22Rv1 (cell line): ENCODE measurements around the gene P2RY8.

ENCODE experiments used
- H3K27ac ChIP-seq: fragments of 450-650 bp; 2 replicates; pipeline ENCODE4 v1.5.1; 2017
- ZFX ChIP-seq: fragments of 450-650 bp; IDR thresholded peaks from 2 replicates; pipeline ENCODE4 v1.6.1; 2017; ENCODE audit warnings: antibody characterized with exemption, borderline replicate concordance
- TF ChIP-seq, protein P1 (sequence below): fragments of 450-650 bp; IDR thresholded peaks from 2 replicates; pipeline ENCODE4 v1.5.1; 2017; ENCODE audit warnings: mild to moderate bottlenecking

Gene P2RY8

DNA sequence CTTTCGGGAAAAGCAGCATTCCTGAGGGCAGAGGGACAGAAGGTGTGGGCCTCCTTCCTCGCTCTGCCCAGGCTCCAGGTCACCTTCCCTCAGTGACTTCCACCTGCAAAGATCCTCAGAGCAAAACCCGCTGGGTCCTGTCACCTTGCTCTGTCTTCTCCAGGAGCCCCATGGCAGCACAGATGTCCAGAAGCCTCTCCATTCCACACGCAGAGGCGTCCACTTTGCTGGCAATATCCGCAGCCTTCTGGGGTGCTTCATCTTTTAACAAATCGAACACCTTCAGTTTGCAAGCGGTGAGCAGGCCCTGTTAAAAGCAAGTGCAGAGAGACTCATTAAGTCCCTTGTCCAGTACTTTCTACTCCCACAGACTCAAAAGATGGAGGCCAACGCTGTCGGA is 111.6 kb downstream of the P2RY8 start:
- TF ChIP-seq ZFX, result no peak
- TF ChIP-seq, protein P1, sequence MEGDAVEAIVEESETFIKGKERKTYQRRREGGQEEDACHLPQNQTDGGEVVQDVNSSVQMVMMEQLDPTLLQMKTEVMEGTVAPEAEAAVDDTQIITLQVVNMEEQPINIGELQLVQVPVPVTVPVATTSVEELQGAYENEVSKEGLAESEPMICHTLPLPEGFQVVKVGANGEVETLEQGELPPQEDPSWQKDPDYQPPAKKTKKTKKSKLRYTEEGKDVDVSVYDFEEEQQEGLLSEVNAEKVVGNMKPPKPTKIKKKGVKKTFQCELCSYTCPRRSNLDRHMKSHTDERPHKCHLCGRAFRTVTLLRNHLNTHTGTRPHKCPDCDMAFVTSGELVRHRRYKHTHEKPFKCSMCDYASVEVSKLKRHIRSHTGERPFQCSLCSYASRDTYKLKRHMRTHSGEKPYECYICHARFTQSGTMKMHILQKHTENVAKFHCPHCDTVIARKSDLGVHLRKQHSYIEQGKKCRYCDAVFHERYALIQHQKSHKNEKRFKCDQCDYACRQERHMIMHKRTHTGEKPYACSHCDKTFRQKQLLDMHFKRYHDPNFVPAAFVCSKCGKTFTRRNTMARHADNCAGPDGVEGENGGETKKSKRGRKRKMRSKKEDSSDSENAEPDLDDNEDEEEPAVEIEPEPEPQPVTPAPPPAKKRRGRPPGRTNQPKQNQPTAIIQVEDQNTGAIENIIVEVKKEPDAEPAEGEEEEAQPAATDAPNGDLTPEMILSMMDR, result no peak
- H3K27ac ChIP-seq, result no peak overlapping the region

DNA sequence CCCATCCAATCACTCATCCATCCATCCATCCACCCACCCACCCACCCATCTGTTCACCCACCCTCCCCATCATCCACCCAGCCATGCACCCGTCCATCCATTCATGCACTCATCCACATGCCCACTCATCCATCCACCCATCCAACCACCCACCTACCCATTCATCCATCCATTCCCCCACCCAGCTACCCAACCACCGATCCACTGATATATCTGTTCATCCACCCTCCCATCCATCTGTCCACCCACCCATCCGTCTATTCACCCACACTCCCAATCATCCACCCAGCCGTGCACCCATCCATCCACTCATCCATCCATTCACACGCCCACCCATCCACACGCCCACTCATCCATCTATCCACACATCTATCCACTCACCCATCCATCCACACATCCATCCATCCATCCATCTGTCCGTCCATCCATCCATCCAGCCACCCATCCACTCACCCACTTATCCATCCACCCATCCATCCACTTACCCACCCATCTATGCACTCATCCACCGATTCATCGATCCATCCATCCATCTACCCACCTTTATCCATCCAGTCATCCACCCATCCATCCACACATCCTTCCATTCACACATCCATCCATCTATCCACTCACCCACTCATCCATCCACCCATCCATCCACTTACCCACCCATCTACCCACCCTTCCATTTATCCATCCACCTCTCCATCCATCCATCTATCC is 112.7 kb downstream of the P2RY8 start:
- H3K27ac ChIP-seq, result no peak overlapping the region
- TF ChIP-seq, protein P1, result no peak
- no peak for TF ChIP-seq ZFX

DNA sequence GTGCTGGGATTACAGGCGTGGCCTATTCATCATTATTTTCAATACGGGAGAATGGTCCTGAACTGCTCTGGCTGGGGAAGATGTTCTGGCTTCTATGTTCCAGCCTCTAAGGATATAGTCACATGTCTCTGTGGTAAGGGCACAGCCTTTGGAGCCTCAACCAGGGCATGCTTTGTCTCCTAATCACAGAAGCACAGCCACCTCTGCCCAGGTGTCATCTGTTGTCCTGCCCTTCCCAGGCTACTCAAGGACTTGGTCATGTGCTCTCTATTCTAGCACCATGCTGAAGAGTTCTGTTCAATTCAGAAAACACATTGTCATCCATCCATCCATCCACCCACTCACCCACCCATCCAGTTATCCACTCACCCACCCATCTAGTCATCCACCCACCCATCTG is 113.8 kb downstream of the P2RY8 start:
- TF ChIP-seq, protein P1, result no peak
- TF ChIP-seq ZFX, result no peak
- no peak overlapping the region for H3K27ac ChIP-seq

DNA sequence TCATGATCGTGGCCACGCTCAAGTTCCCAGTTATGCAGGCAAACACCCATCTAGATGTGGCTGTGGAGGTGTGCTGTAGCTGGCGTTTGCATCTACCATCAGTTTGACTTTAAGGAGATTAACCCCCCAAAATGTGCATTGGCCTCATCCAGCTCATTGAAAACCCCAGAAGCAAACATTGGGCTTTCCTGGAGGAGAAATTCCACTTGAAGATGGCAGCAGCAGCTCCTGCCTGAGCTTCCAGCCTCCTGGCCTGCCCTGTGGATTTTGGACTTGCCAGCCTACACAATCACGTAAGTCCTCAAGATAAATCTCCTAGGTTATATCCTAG is 114.9 kb downstream of the P2RY8 start:
- H3K27ac ChIP-seq, result no peak overlapping the region
- TF ChIP-seq, protein P1, result no peak
- TF ChIP-seq ZFX, result no peak

DNA sequence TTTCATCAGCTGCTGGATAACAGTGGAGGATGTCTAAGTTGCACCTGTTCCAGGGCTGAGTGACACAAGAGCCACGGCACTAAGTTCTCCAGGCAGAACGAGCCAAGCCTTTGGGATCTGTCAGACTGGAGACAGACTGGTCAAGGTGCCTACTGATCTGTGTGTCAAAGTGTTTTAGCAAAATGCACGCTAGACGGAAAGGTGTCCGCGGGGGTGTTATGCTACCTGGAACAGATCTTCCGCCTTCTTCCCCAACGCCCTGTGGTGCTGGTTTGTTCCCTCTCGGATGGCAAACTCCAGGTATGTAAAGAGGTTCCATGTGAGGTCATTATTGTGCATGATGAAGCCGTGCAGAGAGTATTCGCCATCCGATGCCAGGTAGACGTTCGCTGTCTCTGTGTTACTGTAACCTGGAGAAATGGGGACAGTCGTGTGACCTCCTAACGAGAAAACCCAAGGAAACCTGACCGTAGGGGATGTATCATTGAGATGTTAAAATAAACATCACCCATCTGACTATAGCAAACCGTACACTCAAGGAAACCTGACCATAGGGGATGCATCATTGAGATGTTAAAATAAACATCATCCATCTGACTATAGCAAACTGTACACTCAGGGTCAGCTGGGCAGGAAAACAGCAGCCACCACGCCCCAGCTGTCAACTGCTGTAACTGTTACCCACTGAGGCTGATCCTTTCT is 115.4 kb downstream of the P2RY8 start:
- no peak for TF ChIP-seq ZFX
- TF ChIP-seq, protein P1, result no peak
- H3K27ac ChIP-seq, result no peak overlapping the region

DNA sequence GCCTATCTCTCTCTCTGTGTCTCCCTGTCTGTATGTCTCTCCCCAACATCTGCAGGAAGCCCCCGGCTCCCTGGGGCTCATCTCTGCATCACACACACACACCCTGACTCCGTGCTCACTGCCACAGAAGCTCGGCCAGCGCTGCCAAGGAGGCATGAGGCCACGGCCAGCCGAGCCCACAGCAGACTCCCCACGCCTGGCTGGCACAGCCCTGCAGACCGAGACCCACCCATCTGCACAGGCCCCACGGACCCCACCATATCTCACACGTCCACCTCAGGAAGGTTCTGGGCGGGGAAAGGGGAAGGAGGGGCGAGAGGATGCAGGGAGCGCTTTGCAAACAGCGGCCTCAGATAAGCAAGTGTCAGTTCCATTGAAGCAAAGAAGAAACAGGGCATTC is 116.6 kb downstream of the P2RY8 start:
- no peak for TF ChIP-seq ZFX
- TF ChIP-seq, protein P1, result no peak
- H3K27ac ChIP-seq, result peak overlapping the region; percentile 12; the same call in 1 of the 2 replicates

DNA sequence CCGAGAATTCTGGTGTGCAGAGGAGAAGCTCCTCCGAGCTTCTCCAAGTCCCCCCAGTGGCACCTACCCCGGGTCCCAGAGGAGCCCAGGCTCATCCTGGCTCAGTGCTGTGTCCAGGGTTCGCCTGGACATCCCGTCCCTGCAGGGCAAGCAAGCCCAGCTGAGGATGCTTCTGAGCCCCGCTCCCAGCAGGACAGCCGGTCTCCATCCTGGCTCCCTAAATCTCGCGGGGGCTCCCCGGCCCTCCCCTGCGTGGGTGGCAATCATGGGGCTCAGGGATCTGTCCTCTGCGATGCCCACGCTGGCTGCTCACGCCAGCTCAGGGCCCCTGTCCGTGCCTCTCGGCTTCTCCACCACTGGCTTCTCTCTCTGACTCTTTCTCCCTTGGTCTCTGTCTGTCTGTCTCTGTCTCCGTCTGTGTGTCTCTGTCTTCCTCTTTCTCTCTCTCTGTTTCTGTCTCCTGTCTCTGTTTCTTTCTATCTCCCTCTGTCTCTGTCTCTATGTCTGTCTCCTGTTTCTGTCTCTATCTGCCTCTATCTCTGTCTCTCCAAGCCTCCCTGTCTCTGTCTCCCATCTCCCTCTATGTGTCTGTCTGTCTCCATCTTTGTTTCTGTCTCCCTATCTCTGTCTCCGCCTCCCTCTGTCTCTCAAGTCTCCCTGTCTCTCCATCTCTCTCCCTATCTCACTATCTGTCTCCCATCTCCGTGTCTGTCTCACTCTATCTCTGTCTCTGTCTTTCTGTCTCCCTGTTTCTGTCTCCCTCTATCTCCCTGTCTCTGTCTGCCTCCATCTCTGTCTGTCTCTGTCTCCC is 117.2 kb downstream of the P2RY8 start:
- peak overlapping the region; percentile 12 for H3K27ac ChIP-seq
- TF ChIP-seq, protein P1, result no peak
- TF ChIP-seq ZFX, result no peak
